DMS 273 (cell line): ENCODE measurements around the gene CERS3.

Experiments
- DNase-seq: peaks from one replicate; lab custom pipeline; 2025; ENCODE audit not compliant: unreplicated experiment; lab: John Stamatoyannopoulos, UW

CERS3 gene

GRCh38 chr15:100385300-100386050 lies 143.3 kb downstream of the CERS3 start:
- no peak for DNase-seq

- no peak for DNase-seq
Observed at GRCh38 chr15:100384108-100384410, 144.7 kb downstream of the CERS3 start.

GRCh38 chr15:100383302-100384107 lies 145.2 kb downstream of the CERS3 start:
- DNase-seq: peak; percentile 34

GRCh38 chr15:100373942-100374341 lies 154.8 kb downstream of the CERS3 start:
- DNase-seq: no peak

GRCh38 chr15:100373120-100373896 lies 155.4 kb downstream of the CERS3 start:
- DNase-seq: peak; percentile 19

- peak; percentile 19 for DNase-seq
Observed at GRCh38 chr15:100372739-100373119, 156.0 kb downstream of the CERS3 start.

GRCh38 chr15:100355342-100355741 lies 173.4 kb downstream of the CERS3 start:
- no peak for DNase-seq

GRCh38 chr15:100353449-100353848 lies 175.3 kb downstream of the CERS3 start:
- no peak for DNase-seq

GRCh38 chr15:100350434-100351226 lies 178.1 kb downstream of the CERS3 start:
- no peak for DNase-seq
